WERI-Rb-1 (cell line): Measurements from ENCODE around the gene TLR5.

Source experiments
- DNase-seq: peaks from one replicate; pipeline ENCODE4 v3.0.0-alpha.2; 2020
- H3K27ac ChIP-seq: fragments of 250-450 bp; sonication (Bioruptor Pico); 2 replicates; pipeline ENCODE4 v1.5.1; 2020; ENCODE audit warnings: mild to moderate bottlenecking, moderate library complexity
- H3K27me3 ChIP-seq: fragments of 250-450 bp; sonication (Bioruptor Pico); 2 replicates; pipeline ENCODE4 v1.5.1; 2021; ENCODE audit warnings: mild to moderate bottlenecking, low read depth, moderate library complexity; ENCODE audit not compliant: insufficient read depth, severe bottlenecking
- H3K36me3 ChIP-seq: fragments of 250-450 bp; sonication (Bioruptor Pico); 2 replicates; pipeline ENCODE4 v1.5.1; 2020; ENCODE audit warnings: mild to moderate bottlenecking, moderate library complexity
- H3K4me3 ChIP-seq: 2 replicates; pipeline ENCODE4 v1.5.1; 2011; ENCODE audit warnings: low read depth, mild to moderate bottlenecking, control low read depth, low read length
- H3K9me3 ChIP-seq: fragments of 250-450 bp; sonication (Bioruptor Pico); 2 replicates; pipeline ENCODE4 v1.5.1; 2021; ENCODE audit warnings: mild to moderate bottlenecking, moderate library complexity; ENCODE audit not compliant: severe bottlenecking
- CTCF ChIP-seq: IDR thresholded peaks from 2 replicates; pipeline ENCODE4 v1.5.1; 2011; ENCODE audit warnings: low read depth, mild to moderate bottlenecking, control low read depth, inconsistent platforms, low read length

TLR5 gene

DNA sequence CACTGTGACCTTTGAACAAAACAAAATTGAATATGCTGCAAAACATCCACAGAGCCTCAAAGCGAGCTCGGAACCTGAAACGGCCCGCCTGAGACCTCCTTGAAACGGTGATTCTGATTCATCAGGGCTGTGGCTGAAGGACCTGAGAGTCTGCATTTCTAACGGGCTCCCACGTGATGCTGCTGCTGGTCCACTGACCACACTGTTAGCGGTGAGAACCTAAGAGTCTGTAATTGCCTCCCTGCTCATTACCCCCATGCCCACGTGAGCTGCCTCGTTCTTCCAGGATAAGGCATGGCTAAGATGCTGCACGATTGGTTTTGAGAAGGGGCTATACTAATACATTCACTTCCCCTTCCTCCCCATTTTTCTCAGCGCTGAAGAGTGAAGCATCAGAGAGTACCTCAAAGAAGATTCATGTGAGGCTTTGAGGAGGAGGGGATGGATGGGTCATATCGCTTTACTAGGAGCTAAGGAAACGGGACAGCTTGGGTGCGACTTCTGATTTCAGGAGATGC, 9.7 kb downstream of the TLR5 start:
- H3K27ac ChIP-seq: no peak overlapping the region
- H3K4me3 ChIP-seq: no peak overlapping the region
- no peak for TF ChIP-seq CTCF
- no peaks in the 10 kb centered on the region for H3K9me3 ChIP-seq
- no peaks in the 10 kb centered on the region for H3K27me3 ChIP-seq
- H3K36me3 ChIP-seq: no peaks in the 10 kb centered on the region
- no peak for DNase-seq

- TF ChIP-seq CTCF: peak; percentile 70
- Histone ChIP-seq H3K4me3 (no peak overlapping the region), H3K27me3 (no peaks in the 10 kb centered on the region), H3K9me3 (no peaks in the 10 kb centered on the region), H3K27ac (no peak overlapping the region), H3K36me3 (no peaks in the 10 kb centered on the region)
- DNase-seq: peak; percentile 58
Measured at GRCh38 chr1:223129229-223129901, 13.7 kb downstream of the TLR5 start.

- Histone ChIP-seq H3K27me3 (no peaks in the 10 kb centered on the region), H3K9me3 (no peaks in the 10 kb centered on the region), H3K27ac (no peak overlapping the region), H3K4me3 (no peak overlapping the region), H3K36me3 (no peaks in the 10 kb centered on the region)
- no peak for DNase-seq
- TF ChIP-seq CTCF: no peak
Measured at GRCh38 chr1:223126741-223127140, 16.3 kb downstream of the TLR5 start.

DNA sequence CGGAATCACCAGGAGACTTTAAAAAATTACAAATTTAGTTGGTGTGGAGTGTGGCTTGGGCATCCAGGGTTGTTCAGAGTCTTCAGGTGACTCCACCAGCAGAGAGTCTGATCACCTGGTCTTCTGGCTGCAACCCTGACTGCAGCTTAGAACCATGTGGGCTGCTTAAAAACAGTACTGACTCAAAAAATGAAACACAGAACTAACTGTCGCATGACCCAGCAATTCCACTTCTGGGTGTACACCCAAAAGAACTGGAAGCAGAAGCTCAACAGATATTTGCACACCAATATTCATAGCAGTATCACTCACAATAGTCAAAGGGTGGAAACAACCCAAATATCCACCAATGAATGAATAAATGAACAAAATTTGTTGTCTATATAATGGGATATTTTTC, 17.3 kb downstream of the TLR5 start:
- no peak for TF ChIP-seq CTCF
- no peaks in the 10 kb centered on the region for H3K27me3 ChIP-seq
- no peak overlapping the region for H3K4me3 ChIP-seq
- no peaks in the 10 kb centered on the region for H3K36me3 ChIP-seq
- DNase-seq: no peak
- H3K27ac ChIP-seq: no peak overlapping the region
- H3K9me3 ChIP-seq: no peaks in the 10 kb centered on the region

- DNase-seq: no peak
- H3K4me3 ChIP-seq: no peak overlapping the region
Measured at GRCh38 chr1:223123011-223123610, 19.9 kb downstream of the TLR5 start.

More at GRCh38 chr1:223123011-223123610, 19.9 kb downstream of the TLR5 start:
- H3K27ac ChIP-seq: no peak overlapping the region
- no peaks in the 10 kb centered on the region for H3K27me3 ChIP-seq
- no peak for TF ChIP-seq CTCF
- H3K9me3 ChIP-seq: no peaks in the 10 kb centered on the region
- H3K36me3 ChIP-seq: no peaks in the 10 kb centered on the region
